Large intestine (tissue), 3 donors: ENCODE measurements around the gene ANKLE2. TPM values are rescaled to one million over a fixed set of nuclear protein-coding genes. Genes with fewer than 3 reads are reported as not detected.

ENCODE experiments used
- DNase-seq, 2 donors: peaks; one replicate each; pipeline versions ENCODE4 v3.0.0 to v3.0.0-alpha.2; 2013
- H3K27ac ChIP-seq: one replicate; pipeline ENCODE4 v1.5.1; 2013; ENCODE audit warnings: low read length
- H3K27me3 ChIP-seq: 2 replicates; pipeline ENCODE4 v1.6.1; 2013; ENCODE audit warnings: low read length; ENCODE audit not compliant: control insufficient read depth, insufficient read depth
- H3K36me3 ChIP-seq: 2 replicates; pipeline ENCODE4 v1.6.1; 2013; ENCODE audit warnings: low read length; ENCODE audit not compliant: control insufficient read depth, insufficient read depth
- H3K4me1 ChIP-seq: one replicate; pipeline ENCODE4 v1.6.1; 2013; ENCODE audit warnings: low read length; ENCODE audit not compliant: control insufficient read depth, insufficient read depth
- H3K4me3 ChIP-seq: one replicate; pipeline ENCODE4 v1.5.1; 2013; ENCODE audit warnings: low read length
- H3K9me3 ChIP-seq: one replicate; pipeline ENCODE4 v1.6.1; 2013; ENCODE audit warnings: mild to moderate bottlenecking, low read depth, low read length, moderate library complexity; ENCODE audit not compliant: control insufficient read depth
- WGBS: methylation state at CpG from one replicate; pipeline ENCODE4 v1.1.5; 2013; ENCODE audit warnings: low lambda C conversion rate; ENCODE audit not compliant: insufficient coverage; 5-methylcytosine and 5-hydroxymethylcytosine counted together
- polyA plus RNA-seq: library from polyadenylated mRNA; unstranded; fragments of 120-200 nt; gene quantifications from one replicate; pipeline ENCODE4 v1.2.1, GENCODE V29; 2013

Gene ANKLE2
- polyA plus RNA-seq, 1 donor = 60.2 TPM

- Histone ChIP-seq H3K36me3 (peaks cover 87% of the 10 kb centered on the region), H3K9me3 (no peaks in the 10 kb centered on the region), H3K4me3 (no peak overlapping the region), H3K27ac (no peak overlapping the region), H3K27me3 (no peaks in the 10 kb centered on the region), H3K4me1 (no peaks in the 10 kb centered on the region)
- no CpG with 5 or more reads among the region's 10 CpGs for WGBS
- no peak for DNase-seq
Measured at GRCh38 chr12:132734206-132734605, 27.4 kb downstream of the ANKLE2 start.

GRCh38 chr12:132731574-132731973 lies 30.1 kb downstream of the ANKLE2 start:
- Histone ChIP-seq H3K36me3 (peaks cover 88% of the 10 kb centered on the region), H3K4me3 (no peak overlapping the region)
- no peak for DNase-seq

GRCh38 chr12:132730353-132730752 lies 31.3 kb downstream of the ANKLE2 start:
- H3K4me1 ChIP-seq = no peaks in the 10 kb centered on the region
- H3K9me3 ChIP-seq = peaks cover 5% of the 10 kb centered on the region
- no peak overlapping the region for H3K4me3 ChIP-seq
- no peak overlapping the region for H3K27ac ChIP-seq
- no peak for DNase-seq
- H3K36me3 ChIP-seq = peaks cover 88% of the 10 kb centered on the region
- no CpG with 5 or more reads among the region's 11 CpGs for WGBS
- no peaks in the 10 kb centered on the region for H3K27me3 ChIP-seq

More at GRCh38 chr12:132731574-132731973, 30.1 kb downstream of the ANKLE2 start:
- 67% methylated on average over 1 of the region's 17 CpGs for WGBS
- Histone ChIP-seq H3K4me1 (no peaks in the 10 kb centered on the region), H3K27me3 (no peaks in the 10 kb centered on the region), H3K9me3 (peaks cover 5% of the 10 kb centered on the region), H3K27ac (no peak overlapping the region)

GRCh38 chr12:132729541-132730320 lies 31.9 kb downstream of the ANKLE2 start:
- no peak overlapping the region for H3K4me3 ChIP-seq
- DNase-seq = no peak
- no peaks in the 10 kb centered on the region for H3K27me3 ChIP-seq
- H3K36me3 ChIP-seq = peaks cover 88% of the 10 kb centered on the region
- H3K27ac ChIP-seq = no peak overlapping the region
- H3K4me1 ChIP-seq = no peaks in the 10 kb centered on the region
- WGBS = no CpG with 5 or more reads among the region's 24 CpGs
- peaks cover 5% of the 10 kb centered on the region for H3K9me3 ChIP-seq

- H3K4me1 ChIP-seq = no peaks in the 10 kb centered on the region
- DNase-seq = no peak
- H3K36me3 ChIP-seq = peaks cover 87% of the 10 kb centered on the region
- H3K4me3 ChIP-seq = no peak overlapping the region
- peaks cover 5% of the 10 kb centered on the region for H3K9me3 ChIP-seq
- H3K27ac ChIP-seq = no peak overlapping the region
- H3K27me3 ChIP-seq = no peaks in the 10 kb centered on the region
- WGBS = no CpG with 5 or more reads among the region's 7 CpGs
Measured at GRCh38 chr12:132728502-132728901, 33.1 kb downstream of the ANKLE2 start.

- peaks cover 82% of the 10 kb centered on the region for H3K36me3 ChIP-seq
- H3K27ac ChIP-seq = no peak overlapping the region
- H3K9me3 ChIP-seq = peaks cover 5% of the 10 kb centered on the region
- H3K4me3 ChIP-seq = no peak overlapping the region
- H3K4me1 ChIP-seq = no peaks in the 10 kb centered on the region
- no peak for DNase-seq
- H3K27me3 ChIP-seq = no peaks in the 10 kb centered on the region
- WGBS = no CpG with 5 or more reads among the region's 37 CpGs
Measured at GRCh38 chr12:132727091-132727794, 34.4 kb downstream of the ANKLE2 start.

GRCh38 chr12:132726386-132726785 lies 35.2 kb downstream of the ANKLE2 start:
- 100% methylated on average over 1 of the region's 12 CpGs for WGBS
- Histone ChIP-seq H3K27ac (no peak overlapping the region), H3K4me3 (no peak overlapping the region), H3K9me3 (peaks cover 5% of the 10 kb centered on the region), H3K4me1 (no peaks in the 10 kb centered on the region), H3K27me3 (no peaks in the 10 kb centered on the region), H3K36me3 (peaks cover 79% of the 10 kb centered on the region)
- DNase-seq = no peak

GRCh38 chr12:132724506-132725241 lies 37.0 kb downstream of the ANKLE2 start:
- Histone ChIP-seq H3K36me3 (peaks cover 73% of the 10 kb centered on the region), H3K27ac (no peak overlapping the region), H3K4me1 (no peaks in the 10 kb centered on the region), H3K9me3 (peaks cover 5% of the 10 kb centered on the region), H3K27me3 (no peaks in the 10 kb centered on the region), H3K4me3 (no peak overlapping the region)
- WGBS = no CpG with 5 or more reads among the region's 30 CpGs
- DNase-seq = no peak

GRCh38 chr12:132723764-132724140 lies 37.9 kb downstream of the ANKLE2 start:
- Histone ChIP-seq H3K4me1 (no peaks in the 10 kb centered on the region), H3K36me3 (peaks cover 78% of the 10 kb centered on the region), H3K4me3 (no peak overlapping the region), H3K27ac (no peak overlapping the region), H3K9me3 (peaks cover 5% of the 10 kb centered on the region), H3K27me3 (no peaks in the 10 kb centered on the region)
- no peak for DNase-seq
- no CpG with 5 or more reads among the region's 2 CpGs for WGBS

GRCh38 chr12:132723015-132723763 lies 38.4 kb downstream of the ANKLE2 start:
- WGBS = no CpG with 5 or more reads among the region's 30 CpGs
- Histone ChIP-seq H3K27me3 (no peaks in the 10 kb centered on the region), H3K27ac (no peak overlapping the region), H3K36me3 (peaks cover 74% of the 10 kb centered on the region), H3K9me3 (peaks cover 5% of the 10 kb centered on the region), H3K4me1 (no peaks in the 10 kb centered on the region), H3K4me3 (no peak overlapping the region)
- no peak for DNase-seq
